GM12892 (cell line): ENCODE data around the gene ABCC4.

Source experiments
- POLR2A ChIP-seq: IDR thresholded peaks from 2 replicates; pipeline ENCODE4 v1.6.1; 2011; ENCODE audit warnings: low read depth, low read length, control low read depth
- POLR2AphosphoS5 ChIP-seq: IDR thresholded peaks from 2 replicates; pipeline ENCODE4 v1.6.1; 2011; ENCODE audit warnings: low read depth, low read length, control low read depth

- TF ChIP-seq POLR2AphosphoS5 (no peak), POLR2A (no peak)
Observed at GRCh38 chr13:95083758-95084157, 217.5 kb downstream of the ABCC4 start.
